Activated naive CD4-positive, alpha-beta T cell treated with anti-CD3 and anti-CD28 coated beads, Interleukin-2, amount 50 U/mL, for 72 hours (primary cell): ENCODE results near the gene RASGRF2. TPM values are rescaled to one million over a fixed set of nuclear protein-coding genes. Genes with fewer than 3 reads are reported as not detected.
A peak's percentile ranks its signal among the peaks of the same experiment; 100 is the strongest.

Experiments used
- ATAC-seq, 2 donors: fragments of 150-1000 bp; cut with Tn5 transposase; 2 replicates each; pipeline ENCODE4 v1.10.0; 2021; ENCODE audit warnings: mild to moderate bottlenecking in 2 of 2, moderate library complexity in 2 of 2
- DNase-seq, 2 donors: peaks; one replicate each; pipeline ENCODE4 v3.0.0; 2021 to 2022; ENCODE audit warnings: low spot score in 2 of 2
- H3K27ac Mint-ChIP-seq, 2 donors: one replicate each; pipeline ENCODE4 v1.8.0; 2022; ENCODE audit warnings: mild to moderate bottlenecking in 2 of 2, mixed read lengths in 2 of 2
- H3K36me3 Mint-ChIP-seq, 2 donors: one replicate each; pipeline ENCODE4 v1.8.0; 2022; ENCODE audit warnings: mixed read lengths in 2 of 2
- H3K9me3 Mint-ChIP-seq, 2 donors: one replicate each; pipeline ENCODE4 v1.8.0; 2022; ENCODE audit warnings: mixed read lengths in 2 of 2
- total RNA-seq, 2 donors: library from RNA; stranded (reverse); gene quantifications; one replicate each; pipeline ENCODE4 v1.2.3, GENCODE V29; 2022

The RASGRF2 gene
- total RNA-seq, 2 donors from 2014 or later = 13.4 to 14.5 TPM

- Mint-ChIP-seq H3K9me3 (no peaks in the 10 kb centered on the region), H3K27ac (peak overlapping the region in 1 of 2 donors; percentile 91), H3K36me3 (no peaks in the 10 kb centered on the region)
- ATAC-seq (no peak), DNase-seq (no peak)
Observed at GRCh38 chr5:81230416-81230815, 270.3 kb downstream of the RASGRF2 start.

- Mint-ChIP-seq H3K36me3 (no peaks in the 10 kb centered on the region), H3K9me3 (peaks cover 0 to 4% of the 10 kb centered on the region in 2 donors), H3K27ac (no peak overlapping the region)
- DNase-seq (no peak), ATAC-seq (no peak)
Observed at GRCh38 chr5:81232464-81233079, 272.4 kb downstream of the RASGRF2 start.

DNA sequence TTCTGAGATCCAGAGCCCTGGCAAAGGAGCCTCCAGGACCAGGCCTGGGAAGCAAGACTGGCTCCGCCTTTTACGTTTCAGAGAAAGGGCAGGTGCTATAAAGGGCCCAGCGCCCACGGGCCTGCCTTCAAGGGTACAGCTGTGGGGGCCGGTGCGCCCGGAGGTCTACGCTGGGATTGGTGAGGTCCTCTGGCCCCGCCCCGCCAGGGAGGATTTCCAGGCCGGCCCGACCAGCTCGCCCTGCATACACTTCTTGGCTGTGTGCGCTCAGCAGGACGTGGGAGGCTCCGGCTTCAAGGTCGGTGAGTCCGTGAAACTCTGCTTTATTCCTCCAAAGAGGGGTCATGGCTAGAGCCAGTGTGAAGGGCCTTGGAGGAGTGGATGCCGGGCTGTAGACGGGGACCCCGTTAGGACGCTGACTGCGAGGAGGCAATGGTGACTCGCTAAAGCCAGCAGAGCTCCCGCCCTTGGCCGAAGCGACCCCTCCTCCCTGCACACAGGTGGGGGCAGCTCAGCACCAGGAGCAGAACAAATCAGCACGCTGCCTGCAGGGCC lies 273.0 kb downstream of the RASGRF2 start, which contains the start of gene CKMT2:
TSS of gene CKMT2 (plus strand) at position 243 of the 555 bp plus-strand sequence. CDS start 17,811 bp downstream, outside the sequence.
- no peak for DNase-seq
- peak; percentile 16 to 24 for ATAC-seq

GRCh38 chr5:81234299-81234698 lies 274.1 kb downstream of the RASGRF2 start:
- Mint-ChIP-seq H3K27ac (peak overlapping the region; percentile 70 to 86), H3K36me3 (no peaks in the 10 kb centered on the region), H3K9me3 (peaks cover 0 to 9% of the 10 kb centered on the region in 2 donors)
- ATAC-seq (no peak), DNase-seq (no peak)

More for the DNA sequence above, 273.0 kb downstream of the RASGRF2 start, which contains the start of gene CKMT2:
- Mint-ChIP-seq H3K9me3 (peaks cover 0 to 4% of the 10 kb centered on the region in 2 donors), H3K27ac (peak within 1 kb of the TSS in 1 of 2 donors; percentile 70), H3K36me3 (no peaks in the 10 kb centered on the region)

DNA sequence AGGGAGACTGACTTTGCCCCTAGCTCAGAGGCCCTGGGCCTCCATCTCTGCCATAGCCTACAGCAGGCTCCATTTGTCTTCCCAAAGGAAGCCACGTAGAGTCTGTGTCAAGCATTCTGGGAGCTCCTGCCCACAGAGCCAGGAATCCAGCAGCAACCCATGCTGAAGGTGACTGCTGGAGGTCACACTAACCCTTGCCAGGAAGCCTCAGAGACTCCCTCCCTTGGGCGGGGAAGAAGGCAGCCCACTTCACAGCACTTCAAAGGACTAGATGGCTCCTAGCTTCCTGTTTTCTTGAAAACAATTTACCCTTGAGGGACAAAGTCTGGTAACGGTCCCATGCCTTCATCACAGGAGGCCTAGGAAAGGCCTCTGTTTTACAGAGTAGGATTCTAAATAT lies 274.6 kb downstream of the RASGRF2 start:
- Mint-ChIP-seq H3K9me3 (peaks cover 0 to 9% of the 10 kb centered on the region in 2 donors), H3K36me3 (no peaks in the 10 kb centered on the region), H3K27ac (peak overlapping the region in 1 of 2 donors; percentile 70)
- no peak for ATAC-seq
- no peak for DNase-seq

- no peak for ATAC-seq
- DNase-seq = no peak
- H3K9me3 Mint-ChIP-seq = peaks cover 0 to 9% of the 10 kb centered on the region in 2 donors
- no peaks in the 10 kb centered on the region for H3K36me3 Mint-ChIP-seq
- H3K27ac Mint-ChIP-seq = no peak overlapping the region
Observed at GRCh38 chr5:81235287-81236072, 275.3 kb downstream of the RASGRF2 start.

- no peaks in the 10 kb centered on the region for H3K36me3 Mint-ChIP-seq
- H3K27ac Mint-ChIP-seq = peak overlapping the region in 1 of 2 donors; percentile 78
- no peak for ATAC-seq
- H3K9me3 Mint-ChIP-seq = peaks cover 0 to 9% of the 10 kb centered on the region in 2 donors
- DNase-seq = no peak
Observed at GRCh38 chr5:81238460-81238859, 278.3 kb downstream of the RASGRF2 start.

DNA sequence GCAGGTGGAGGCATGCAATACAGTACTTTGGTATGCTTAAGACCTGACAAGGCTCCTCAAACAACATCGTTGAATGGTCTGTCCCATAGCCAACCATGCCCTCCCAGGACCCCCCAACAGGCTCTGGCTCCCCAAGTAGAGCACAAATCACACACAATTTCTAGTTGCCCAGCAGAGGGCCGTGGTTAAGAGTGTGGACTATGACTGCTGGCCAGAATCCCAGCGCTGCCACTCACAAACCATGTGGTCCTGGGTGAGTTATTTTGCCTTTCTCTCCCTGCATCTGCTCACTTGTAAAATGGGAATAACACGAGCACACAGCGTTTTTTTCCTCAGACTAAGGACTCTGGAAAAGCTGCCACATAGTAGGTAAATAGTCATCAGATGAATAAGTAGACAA lies 279.4 kb downstream of the RASGRF2 start:
- DNase-seq = no peak
- no peak overlapping the region for H3K27ac Mint-ChIP-seq

DNA sequence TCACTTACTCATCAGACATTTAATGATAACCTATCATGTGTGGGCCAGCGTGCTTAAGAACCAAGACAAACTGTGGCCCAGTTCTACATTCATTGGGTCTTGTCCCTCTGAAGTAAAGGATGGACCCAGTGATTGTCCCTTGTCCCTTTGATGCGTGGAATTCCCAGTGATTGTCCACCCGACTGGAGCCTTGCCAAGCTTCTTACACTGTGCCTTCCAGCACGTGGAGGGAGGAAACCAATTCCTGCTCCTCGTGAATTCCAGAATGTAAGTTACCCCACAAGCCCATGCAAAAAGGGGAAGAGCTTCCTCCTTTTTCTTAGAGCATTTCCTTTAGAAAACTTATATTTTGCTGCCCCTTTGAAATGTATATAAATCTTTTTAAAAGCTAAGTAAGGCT lies 280.8 kb downstream of the RASGRF2 start:
- DNase-seq (no peak), ATAC-seq (no peak)
- peaks cover 0 to 9% of the 10 kb centered on the region in 2 donors for H3K9me3 Mint-ChIP-seq
- no peaks in the 10 kb centered on the region for H3K36me3 Mint-ChIP-seq
- no peak overlapping the region for H3K27ac Mint-ChIP-seq

More for the DNA sequence above, 279.4 kb downstream of the RASGRF2 start:
- no peak for ATAC-seq
- peaks cover 0 to 9% of the 10 kb centered on the region in 2 donors for H3K9me3 Mint-ChIP-seq
- H3K36me3 Mint-ChIP-seq = no peaks in the 10 kb centered on the region

DNA sequence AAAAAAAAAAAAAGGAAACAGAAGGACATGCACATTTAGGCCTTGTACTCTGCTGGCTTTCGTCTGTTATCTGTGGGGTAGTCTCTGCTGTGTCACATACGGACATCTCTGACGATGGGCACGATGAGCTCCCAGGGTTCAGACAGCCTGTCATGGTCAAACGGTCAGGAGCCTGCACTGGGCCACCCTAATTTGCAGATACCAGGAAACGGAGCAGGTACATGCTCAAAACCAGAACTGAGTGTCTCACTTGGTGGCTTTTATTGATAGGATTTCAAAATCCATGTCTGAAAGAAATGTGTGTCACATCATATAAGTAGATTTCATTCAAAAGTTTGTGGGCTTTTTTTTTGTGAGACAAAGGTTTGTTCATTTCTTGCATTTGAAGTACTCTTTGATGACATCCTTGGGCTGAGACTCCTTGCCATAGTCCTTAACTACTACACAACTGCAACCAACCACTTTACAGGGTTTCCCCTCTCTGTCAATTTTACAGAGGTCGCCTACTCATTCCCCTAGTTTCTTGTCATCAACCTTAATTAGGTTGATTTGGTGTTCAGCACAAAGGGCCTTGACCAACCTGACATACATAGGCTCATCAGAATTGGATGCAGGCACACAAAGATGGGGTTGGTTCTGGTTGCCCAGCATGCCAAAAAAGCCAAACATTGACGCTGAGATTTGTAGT lies 281.9 kb downstream of the RASGRF2 start:
- Mint-ChIP-seq H3K9me3 (peaks cover 0 to 5% of the 10 kb centered on the region in 2 donors), H3K36me3 (no peaks in the 10 kb centered on the region), H3K27ac (peak overlapping the region in 1 of 2 donors; percentile 17)
- no peak for DNase-seq
- peak; percentile 45 to 79 for ATAC-seq

DNA sequence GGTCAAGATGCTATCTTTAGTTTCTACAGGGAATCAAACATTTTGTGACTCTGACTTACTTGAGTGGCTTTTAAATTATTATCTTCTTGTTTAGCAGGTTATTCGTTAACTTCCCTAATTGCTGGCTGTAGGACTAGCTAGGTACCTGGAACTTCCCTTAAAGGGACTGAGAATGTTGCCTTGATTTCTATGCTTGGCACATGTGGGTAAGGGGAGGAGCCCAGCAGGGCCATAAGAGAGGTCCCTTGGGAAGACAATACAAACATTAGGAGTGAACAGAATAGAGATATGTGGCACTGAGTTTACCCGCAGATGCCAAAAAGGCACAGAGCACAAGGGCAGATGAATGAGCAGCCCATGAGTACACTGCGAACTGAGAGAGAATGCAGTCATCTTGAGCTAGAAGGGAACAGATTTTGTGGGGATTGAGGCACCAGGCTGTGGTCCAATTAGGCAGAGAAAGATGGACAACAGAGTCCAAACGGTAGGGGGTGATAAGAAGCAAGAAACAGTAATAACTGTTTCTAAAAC lies 282.8 kb downstream of the RASGRF2 start:
- peaks cover 0 to 5% of the 10 kb centered on the region in 2 donors for H3K9me3 Mint-ChIP-seq
- no peaks in the 10 kb centered on the region for H3K36me3 Mint-ChIP-seq
- H3K27ac Mint-ChIP-seq = no peak overlapping the region
- DNase-seq (no peak), ATAC-seq (no peak)

GRCh38 chr5:81244451-81244850 lies 284.3 kb downstream of the RASGRF2 start:
- no peak for DNase-seq
- no peak for ATAC-seq
- no peaks in the 10 kb centered on the region for H3K9me3 Mint-ChIP-seq
- no peak overlapping the region for H3K27ac Mint-ChIP-seq
- H3K36me3 Mint-ChIP-seq = no peaks in the 10 kb centered on the region

DNA sequence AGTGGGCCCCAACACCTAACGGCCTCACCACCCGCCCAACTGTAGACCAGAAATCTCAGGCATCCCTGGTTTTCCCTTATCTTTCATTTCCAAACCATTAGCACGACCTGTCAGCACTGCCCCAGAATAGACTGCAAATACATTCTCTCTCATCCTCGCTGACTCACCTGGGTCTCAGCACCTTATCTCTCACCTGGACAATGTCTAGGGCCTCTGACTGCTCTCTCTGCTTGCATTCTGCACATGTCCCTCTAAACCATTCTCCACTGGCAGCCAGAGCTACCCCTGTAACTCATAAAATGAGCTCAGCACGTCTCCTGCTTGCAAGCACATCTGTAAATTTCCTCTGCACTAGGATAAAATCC lies 285.7 kb downstream of the RASGRF2 start:
- DNase-seq = no peak
- Mint-ChIP-seq H3K9me3 (peaks cover 0 to 5% of the 10 kb centered on the region in 2 donors), H3K27ac (peak overlapping the region in 1 of 2 donors; percentile 9), H3K36me3 (peaks cover 0 to 11% of the 10 kb centered on the region in 2 donors)
- no peak for ATAC-seq

- Mint-ChIP-seq H3K27ac (peak overlapping the region in 1 of 2 donors; percentile 9), H3K9me3 (peaks cover 0 to 5% of the 10 kb centered on the region in 2 donors)
- no peak for ATAC-seq
Observed at GRCh38 chr5:81246697-81247096, 286.5 kb downstream of the RASGRF2 start.

GRCh38 chr5:81247441-81247972 lies 287.3 kb downstream of the RASGRF2 start:
- no peak for ATAC-seq
- Mint-ChIP-seq H3K9me3 (peaks cover 0 to 5% of the 10 kb centered on the region in 2 donors), H3K27ac (no peak overlapping the region), H3K36me3 (peaks cover 0 to 12% of the 10 kb centered on the region in 2 donors)
- no peak for DNase-seq

More at GRCh38 chr5:81246697-81247096, 286.5 kb downstream of the RASGRF2 start:
- peaks cover 0 to 12% of the 10 kb centered on the region in 2 donors for H3K36me3 Mint-ChIP-seq
- no peak for DNase-seq

DNA sequence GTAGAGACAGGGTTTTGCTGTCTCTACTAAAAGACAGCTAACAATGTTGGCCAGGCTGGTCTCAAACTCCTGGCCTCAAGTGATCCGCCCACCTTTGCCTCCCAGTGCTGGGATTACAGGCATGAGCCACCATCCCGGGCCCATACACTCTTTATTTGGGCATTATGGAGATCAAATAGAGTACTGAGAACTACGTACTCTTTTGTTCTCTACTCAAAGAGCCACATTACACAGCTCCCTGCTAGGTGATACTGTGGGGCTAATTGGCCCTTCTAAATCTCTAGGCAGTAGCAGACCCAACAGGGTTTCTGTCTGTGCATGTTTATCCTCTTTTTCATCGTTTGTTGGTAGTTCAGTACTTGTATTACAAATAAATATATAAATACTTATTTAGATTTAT lies 289.1 kb downstream of the RASGRF2 start:
- H3K36me3 Mint-ChIP-seq = peaks cover 0 to 12% of the 10 kb centered on the region in 2 donors
- H3K27ac Mint-ChIP-seq = no peak overlapping the region
- H3K9me3 Mint-ChIP-seq = peaks cover 0 to 5% of the 10 kb centered on the region in 2 donors
- no peak for ATAC-seq
- no peak for DNase-seq
